DOHH2 (cell line): ENCODE data around the gene ELP4.

Experiments used
- H3F3A ChIP-seq: fragments of 200-600 bp; sonication (generic), shearing (Covaris generic); 2 replicates; pipeline ENCODE4 v1.6.0; 2016; ENCODE audit warnings: antibody characterized with exemption, mild to moderate bottlenecking; ENCODE audit not compliant: control insufficient read depth, insufficient read depth
- H3K27ac ChIP-seq: fragments of 200-600 bp; sonication (generic); 2 replicates; pipeline ENCODE4 v1.5.1; 2014; ENCODE audit warnings: low read depth, mild to moderate bottlenecking, low read length, moderate library complexity
- H3K27me3 ChIP-seq: fragments of 200-600 bp; sonication (generic); 2 replicates; pipeline ENCODE4 v1.6.1; 2014; ENCODE audit warnings: mild to moderate bottlenecking, low read length, mixed read lengths; ENCODE audit not compliant: control insufficient read depth
- H3K36me3 ChIP-seq: fragments of 200-600 bp; sonication (generic); 2 replicates; pipeline ENCODE4 v1.6.1; 2014; ENCODE audit warnings: mild to moderate bottlenecking, low read length, moderate library complexity, mixed read lengths; ENCODE audit not compliant: control insufficient read depth
- H3K4me1 ChIP-seq: fragments of 200-600 bp; sonication (generic); 2 replicates; pipeline ENCODE4 v1.6.1; 2014; ENCODE audit warnings: mild to moderate bottlenecking, low read length, mixed read lengths; ENCODE audit not compliant: control insufficient read depth
- H3K4me2 ChIP-seq: fragments of 200-600 bp; sonication (generic); 2 replicates; pipeline ENCODE4 v1.6.0; 2014; ENCODE audit warnings: mild to moderate bottlenecking, low read length, moderate library complexity
- H3K4me3 ChIP-seq: fragments of 200-600 bp; sonication (generic); 2 replicates; pipeline ENCODE4 v1.5.1; 2014; ENCODE audit warnings: mild to moderate bottlenecking, low read length, mixed read lengths
- H3K79me2 ChIP-seq: fragments of 200-600 bp; sonication (generic); 2 replicates; pipeline ENCODE4 v1.6.1; 2014; ENCODE audit warnings: mild to moderate bottlenecking, low read length, mixed read lengths; ENCODE audit not compliant: control insufficient read depth
- H3K9me2 ChIP-seq: fragments of 200-600 bp; sonication (generic); replicated peaks from 2 replicates; pipeline ENCODE4 v1.6.1; 2014; ENCODE audit warnings: mild to moderate bottlenecking, low read length, mixed read lengths; ENCODE audit not compliant: control insufficient read depth
- H3K9me3 ChIP-seq: fragments of 200-600 bp; sonication (generic); 2 replicates; pipeline ENCODE4 v1.6.1; 2014; ENCODE audit warnings: antibody characterized with exemption, low read length, mixed read lengths; ENCODE audit not compliant: control insufficient read depth, insufficient read depth
- H4K20me1 ChIP-seq: fragments of 200-600 bp; sonication (generic); 2 replicates; pipeline ENCODE4 v1.6.0; 2014; ENCODE audit warnings: low read depth, mild to moderate bottlenecking, antibody characterized with exemption, low read length, moderate library complexity; ENCODE audit not compliant: control insufficient read depth, insufficient read depth
- CTCF ChIP-seq: fragments of 200-600 bp; sonication (generic); IDR thresholded peaks from one replicate; pipeline ENCODE4 v1.5.1; 2014; ENCODE audit warnings: antibody characterized with exemption, mild to moderate bottlenecking, low read depth, low read length; ENCODE audit not compliant: poor library complexity, severe bottlenecking
- EZH2phosphoT487 ChIP-seq: fragments of 200-600 bp; sonication (generic); IDR thresholded peaks from 2 replicates; pipeline ENCODE4 v1.6.1; 2017; ENCODE audit warnings: borderline replicate concordance, mild to moderate bottlenecking, antibody characterized with exemption, low read length, moderate library complexity, mixed read lengths

ELP4 gene

DNA sequence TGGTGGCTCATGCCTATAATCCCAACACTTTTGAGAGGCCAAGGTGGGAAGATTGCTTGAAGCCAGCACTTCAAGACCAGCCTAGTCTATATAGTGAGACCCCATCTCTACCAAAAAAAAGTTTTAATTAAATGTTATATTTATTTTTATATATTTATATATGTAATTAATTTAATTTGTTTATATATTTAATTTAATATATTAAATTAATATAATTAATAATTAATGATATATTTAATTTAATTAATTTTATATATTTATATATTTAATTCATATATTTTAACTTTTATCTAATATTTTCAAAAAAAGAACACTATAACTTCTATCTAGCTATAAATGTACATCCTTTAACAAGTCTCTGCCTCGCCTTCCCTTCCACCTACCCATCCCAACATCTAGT lies 196.8 kb downstream of the ELP4 start:
- H3K27me3 ChIP-seq = no peaks in the 10 kb centered on the region
- TF ChIP-seq CTCF (no peak), EZH2phosphoT487 (no peak)
- no peaks in the 10 kb centered on the region for H3F3A ChIP-seq
- no peaks in the 10 kb centered on the region for H3K4me1 ChIP-seq
- H3K27ac ChIP-seq = no peak overlapping the region
- no peaks in the 10 kb centered on the region for H4K20me1 ChIP-seq
- H3K9me2 ChIP-seq = no peaks in the 10 kb centered on the region
- no peaks in the 10 kb centered on the region for H3K79me2 ChIP-seq
- no peak overlapping the region for H3K4me3 ChIP-seq
- no peaks in the 10 kb centered on the region for H3K36me3 ChIP-seq
- no peaks in the 10 kb centered on the region for H3K9me3 ChIP-seq
- H3K4me2 ChIP-seq = no peak overlapping the region

DNA sequence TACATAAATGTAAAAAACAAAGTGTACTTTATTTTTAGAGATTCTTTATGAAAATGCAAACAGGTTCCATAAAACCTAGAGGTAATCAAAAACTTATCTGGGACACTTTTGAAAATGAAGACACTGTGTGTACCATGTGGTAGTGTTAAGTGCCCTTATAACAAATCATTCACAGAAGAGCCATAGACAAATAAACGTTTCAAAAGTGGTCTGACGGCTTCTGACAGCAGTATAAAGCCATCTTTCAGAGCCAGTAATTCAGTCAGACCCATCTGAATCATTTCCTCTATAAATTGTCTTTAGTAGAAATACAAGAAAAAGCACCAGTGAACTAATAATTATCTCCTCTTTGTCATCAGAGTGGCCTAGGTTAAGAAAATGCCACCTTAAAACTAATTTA lies 201.6 kb downstream of the ELP4 start:
- H3F3A ChIP-seq = no peaks in the 10 kb centered on the region
- no peaks in the 10 kb centered on the region for H3K9me2 ChIP-seq
- no peak overlapping the region for H3K4me3 ChIP-seq
- no peaks in the 10 kb centered on the region for H3K36me3 ChIP-seq
- H3K4me1 ChIP-seq = no peaks in the 10 kb centered on the region
- H3K27ac ChIP-seq = no peak overlapping the region
- H3K4me2 ChIP-seq = no peak overlapping the region
- H4K20me1 ChIP-seq = no peaks in the 10 kb centered on the region
- no peaks in the 10 kb centered on the region for H3K27me3 ChIP-seq
- no peak for TF ChIP-seq EZH2phosphoT487
- H3K9me3 ChIP-seq = no peaks in the 10 kb centered on the region
- H3K79me2 ChIP-seq = no peaks in the 10 kb centered on the region

- H3K27ac ChIP-seq = no peak overlapping the region
- no peaks in the 10 kb centered on the region for H4K20me1 ChIP-seq
- H3F3A ChIP-seq = no peaks in the 10 kb centered on the region
- no peaks in the 10 kb centered on the region for H3K9me2 ChIP-seq
- H3K4me2 ChIP-seq = no peak overlapping the region
- no peaks in the 10 kb centered on the region for H3K27me3 ChIP-seq
- H3K9me3 ChIP-seq = no peaks in the 10 kb centered on the region
- no peak for TF ChIP-seq CTCF
- no peak for TF ChIP-seq EZH2phosphoT487
- no peaks in the 10 kb centered on the region for H3K4me1 ChIP-seq
- H3K4me3 ChIP-seq = no peak overlapping the region
- no peaks in the 10 kb centered on the region for H3K36me3 ChIP-seq
- no peaks in the 10 kb centered on the region for H3K79me2 ChIP-seq
These were observed 203.3 kb downstream of the ELP4 start for GRCh38 chr11:31712851-31713250.

GRCh38 chr11:31714840-31715239 lies 205.3 kb downstream of the ELP4 start:
- H4K20me1 ChIP-seq = no peaks in the 10 kb centered on the region
- H3K27ac ChIP-seq = no peak overlapping the region
- H3K4me1 ChIP-seq = no peaks in the 10 kb centered on the region
- no peaks in the 10 kb centered on the region for H3F3A ChIP-seq
- no peaks in the 10 kb centered on the region for H3K36me3 ChIP-seq
- H3K9me2 ChIP-seq = no peaks in the 10 kb centered on the region
- H3K79me2 ChIP-seq = no peaks in the 10 kb centered on the region
- no peak overlapping the region for H3K4me2 ChIP-seq
- no peaks in the 10 kb centered on the region for H3K27me3 ChIP-seq
- no peaks in the 10 kb centered on the region for H3K9me3 ChIP-seq
- H3K4me3 ChIP-seq = no peak overlapping the region
- TF ChIP-seq EZH2phosphoT487 (no peak), CTCF (no peak)
